ENCODE results near the gene FAR1.
"Not testable (repeated sequence)": the region's sequence is repeated elsewhere in the genome, so short reads cannot be mapped to it uniquely, and the experiment has no call there.

The FAR1 gene

DNA sequence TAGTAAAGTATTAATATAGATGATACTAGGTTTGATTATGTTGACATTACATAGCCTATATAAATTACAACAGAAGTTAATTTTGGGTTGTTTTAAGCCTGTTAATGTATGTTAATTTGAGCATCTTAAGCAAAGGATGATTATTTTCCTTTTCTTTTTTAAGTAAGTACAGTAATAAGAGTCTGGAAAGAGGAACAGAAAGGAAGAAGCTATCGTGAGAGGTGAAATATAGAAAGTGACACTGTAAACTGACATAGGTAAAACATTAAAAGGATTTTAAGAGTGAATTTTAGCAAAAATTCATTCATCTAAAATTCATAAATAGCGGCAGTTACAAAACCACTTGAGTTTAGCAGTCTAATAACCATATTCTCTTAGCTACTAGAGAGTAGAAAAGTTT lies 45.5 kb downstream of the FAR1 start:
- no peak for DNase-seq

DNA sequence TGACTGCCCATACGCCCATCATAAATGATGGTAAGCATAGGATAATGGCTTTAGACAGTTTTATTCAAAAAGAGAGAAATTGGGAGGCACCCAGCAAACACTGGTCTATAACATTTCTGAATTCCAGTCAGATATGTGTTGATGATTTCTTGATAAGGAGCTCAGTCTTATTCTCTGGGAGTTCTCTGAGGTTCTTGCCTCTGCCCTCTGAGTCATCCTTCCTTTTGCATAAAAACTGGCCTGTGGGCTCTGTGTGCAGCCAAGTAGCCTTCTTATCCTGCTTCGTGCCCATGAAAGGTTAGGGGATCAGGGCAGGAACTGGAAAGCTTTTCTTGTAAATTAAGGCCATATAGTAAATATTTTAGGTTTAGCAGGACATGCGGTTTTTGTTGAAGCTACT lies 48.9 kb downstream of the FAR1 start:
- DNase-seq, result peak; percentile 92

DNA sequence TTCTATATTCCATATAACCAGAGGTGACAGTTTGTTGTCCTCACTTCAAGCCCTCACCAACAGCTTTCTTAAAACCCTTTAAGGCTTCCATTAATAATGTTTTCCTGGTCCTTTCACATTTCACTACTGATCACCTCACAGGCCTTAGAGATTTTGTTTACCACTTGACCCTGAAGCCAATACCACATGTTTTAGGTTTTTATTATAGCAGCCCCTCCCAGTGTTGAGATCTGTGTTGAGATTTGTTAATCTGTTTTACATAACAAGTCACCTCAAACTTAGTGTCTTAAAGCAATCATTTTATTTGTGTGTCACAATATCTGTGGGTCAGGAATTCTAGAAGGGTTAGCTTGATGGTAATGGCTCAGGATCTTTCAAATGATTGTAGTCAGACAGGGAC lies 49.9 kb downstream of the FAR1 start:
- no peak for DNase-seq

DNA sequence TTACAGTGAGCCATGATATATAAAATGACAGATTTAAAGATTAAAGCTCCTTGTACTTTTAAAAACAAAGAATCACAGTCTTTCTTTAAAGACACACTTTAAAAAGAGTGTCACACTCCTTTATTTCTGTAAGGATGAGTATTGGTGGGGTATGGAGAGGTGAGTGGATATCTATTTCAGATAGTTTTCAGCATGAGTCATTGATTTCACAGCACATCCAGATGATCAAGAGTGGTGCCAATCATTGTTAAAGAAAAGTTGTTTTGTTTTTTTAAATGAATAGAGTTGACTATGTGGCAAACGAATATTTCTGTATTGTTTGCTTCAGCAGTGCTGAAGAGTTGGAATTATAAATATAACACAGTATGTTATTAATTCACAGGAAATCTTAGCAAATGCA lies 52.5 kb downstream of the FAR1 start:
- no peak for DNase-seq

DNA sequence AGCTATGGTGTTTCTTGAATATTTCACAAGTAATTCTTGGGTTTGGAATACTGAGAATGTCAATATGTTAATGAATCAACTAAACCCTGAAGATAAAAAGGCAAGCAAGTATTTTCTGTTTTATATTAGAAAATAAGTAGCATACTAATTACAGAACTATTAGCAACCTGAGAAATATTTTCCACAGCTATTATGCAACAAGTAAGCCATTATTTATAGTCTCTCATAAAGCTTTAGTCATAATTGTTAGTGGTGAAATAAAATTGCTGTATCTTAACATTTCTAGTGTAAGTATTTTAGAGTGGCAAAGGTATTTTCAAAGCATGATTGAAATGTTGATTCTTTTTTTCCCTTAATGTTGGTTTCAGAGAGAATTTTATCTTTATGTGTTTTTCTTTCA lies 53.3 kb downstream of the FAR1 start:
- peak; percentile 8 for DNase-seq

DNA sequence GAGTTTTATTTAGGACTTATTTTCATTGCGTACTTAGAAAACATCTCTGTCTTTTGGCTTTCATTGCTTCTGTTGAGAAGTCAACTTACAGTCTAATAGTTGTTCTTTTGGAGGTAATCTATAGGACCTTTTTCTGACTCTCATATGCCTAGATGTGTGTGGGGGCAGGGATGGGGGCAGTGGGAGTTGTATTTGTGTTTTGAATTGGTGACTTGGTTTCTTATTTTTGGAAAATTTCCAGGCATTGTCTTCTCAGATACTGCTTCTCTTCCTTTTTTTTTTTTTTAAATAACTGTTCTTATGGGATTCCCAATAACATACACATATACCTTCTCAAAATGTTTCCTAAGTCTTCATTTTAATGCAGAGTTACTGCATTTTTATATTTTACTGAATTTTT lies 58.0 kb downstream of the FAR1 start:
- DNase-seq, result no peak

- DNase-seq, result no peak
Observed at GRCh38 chr11:13728076-13728475, 59.6 kb downstream of the FAR1 start.

DNA sequence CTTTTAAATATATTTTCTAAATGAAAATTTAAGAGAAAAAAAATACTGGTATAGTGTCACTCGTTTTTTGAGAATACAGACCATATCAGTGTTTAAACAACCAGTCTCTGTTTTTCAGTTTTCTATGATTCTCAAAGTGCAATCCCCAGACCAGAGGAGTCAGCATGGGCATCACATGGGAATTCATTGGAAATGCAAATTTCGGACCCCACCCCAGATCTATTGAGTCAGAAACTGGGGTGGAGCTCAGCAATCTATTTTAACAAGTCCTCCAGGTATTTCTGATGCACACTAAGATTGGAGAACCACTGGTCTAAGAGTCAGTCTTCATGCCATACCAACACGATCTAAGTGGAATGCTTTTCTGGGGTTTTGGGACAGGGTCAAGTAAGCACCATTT lies 66.1 kb downstream of the FAR1 start:
- DNase-seq, result no peak

- DNase-seq, result no peak
Observed at GRCh38 chr11:13745165-13745564, 76.7 kb downstream of the FAR1 start.

- not testable (repeated sequence) for DNase-seq
Observed at GRCh38 chr11:13753316-13753715, 84.8 kb downstream of the FAR1 start.

DNA sequence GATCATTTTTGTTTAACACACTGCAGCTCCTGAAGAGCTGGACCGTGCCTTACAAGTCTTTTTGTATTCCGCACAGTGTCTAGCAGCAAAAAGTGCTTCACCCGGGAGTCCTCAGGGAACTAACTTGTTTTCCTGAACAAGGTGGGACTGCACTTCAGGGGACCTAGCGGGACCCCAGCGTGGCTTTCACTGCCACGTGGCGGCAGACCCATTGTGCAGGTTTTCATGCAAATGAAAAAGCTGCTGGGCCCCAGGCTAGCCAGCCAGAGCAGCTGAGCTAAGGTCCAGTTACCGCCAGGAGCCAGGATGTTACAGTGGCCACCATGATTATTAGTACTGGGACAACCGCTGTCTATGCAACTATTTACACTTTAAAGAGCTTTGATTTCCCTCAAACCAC lies 90.6 kb downstream of the FAR1 start:
- DNase-seq, result no peak

- peak; percentile 58 for DNase-seq
Observed at GRCh38 chr11:13760115-13760514, 91.6 kb downstream of the FAR1 start.

- DNase-seq, result peak; percentile 74
Observed at GRCh38 chr11:13761250-13761649, 92.8 kb downstream of the FAR1 start.

DNA sequence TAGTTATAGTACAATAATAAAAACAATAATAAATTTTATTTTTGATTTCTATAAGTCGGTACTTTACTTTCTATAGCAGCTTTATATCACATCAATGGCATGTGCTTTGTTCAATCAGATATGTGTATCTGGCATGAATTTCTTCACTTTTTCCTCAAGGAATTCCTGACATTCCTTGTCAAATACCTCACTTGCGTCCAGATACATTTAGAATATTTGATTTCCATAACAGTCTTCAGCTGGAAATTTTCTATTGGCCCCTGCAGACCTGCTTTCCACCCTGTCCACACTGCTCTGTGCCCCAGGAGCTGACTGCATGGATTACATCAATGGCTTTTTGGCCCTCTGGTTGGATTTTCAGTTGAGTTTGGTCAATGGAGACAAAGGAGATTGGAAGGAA lies 93.2 kb downstream of the FAR1 start:
- DNase-seq, result peak; percentile 75

DNA sequence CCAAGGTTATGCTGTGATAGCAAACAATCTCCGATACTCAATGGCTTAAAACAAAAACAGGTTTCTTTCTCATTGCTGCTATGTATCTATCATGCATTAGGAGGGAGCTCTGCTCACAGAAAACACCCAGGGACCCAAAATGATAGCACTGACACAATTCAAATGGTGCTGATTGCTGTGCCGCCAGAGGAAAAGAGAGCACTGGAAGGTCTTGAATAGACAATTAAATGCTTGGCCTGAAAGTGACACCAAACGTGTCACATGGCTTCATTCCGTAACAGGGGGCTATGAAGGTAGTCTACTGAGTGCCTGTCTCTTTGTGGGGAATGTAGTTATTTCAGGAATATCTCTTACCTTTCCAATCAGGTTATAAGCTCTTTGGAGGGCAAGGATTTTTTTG lies 94.2 kb downstream of the FAR1 start:
- no peak for DNase-seq

DNA sequence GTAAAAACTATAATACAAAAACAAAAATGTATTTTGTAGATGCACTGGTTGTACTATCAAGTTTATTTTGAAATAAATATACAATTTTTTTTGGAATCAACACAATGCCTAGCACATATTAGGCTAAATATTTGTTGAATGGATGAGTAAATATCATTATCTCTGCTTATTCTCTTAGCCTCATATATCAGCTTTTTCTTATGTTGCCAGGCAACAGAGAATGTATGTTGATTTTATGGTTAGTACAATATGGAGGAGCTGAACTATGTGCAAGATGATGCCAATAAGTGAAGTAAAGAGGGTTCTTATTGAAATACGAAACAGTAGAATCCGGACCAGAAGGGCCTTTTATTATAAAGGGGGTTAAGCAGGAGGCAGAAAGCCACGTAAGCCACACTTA lies 94.9 kb downstream of the FAR1 start:
- DNase-seq, result no peak

DNA sequence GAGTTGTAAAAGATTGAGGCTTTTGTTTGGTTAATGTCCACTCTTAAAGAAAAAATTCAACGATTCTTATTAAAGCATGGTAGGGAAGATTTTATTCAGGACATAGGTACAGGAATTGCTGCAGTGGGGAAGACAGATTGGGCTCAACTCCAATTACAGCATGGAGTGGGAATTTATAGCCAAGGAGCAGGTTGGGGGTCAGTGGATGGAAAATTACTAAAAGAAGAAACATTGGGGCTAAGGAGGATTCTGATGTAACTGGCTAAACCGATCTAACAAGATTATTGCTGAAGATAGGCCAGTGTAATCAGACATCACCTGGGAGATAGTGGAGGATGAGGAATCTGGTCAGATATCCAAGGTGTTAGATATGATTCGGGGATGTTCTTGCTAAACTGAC lies 97.4 kb downstream of the FAR1 start:
- no peak for DNase-seq

GRCh38 chr11:13767471-13767870 lies 99.0 kb downstream of the FAR1 start:
- DNase-seq, result no peak

DNA sequence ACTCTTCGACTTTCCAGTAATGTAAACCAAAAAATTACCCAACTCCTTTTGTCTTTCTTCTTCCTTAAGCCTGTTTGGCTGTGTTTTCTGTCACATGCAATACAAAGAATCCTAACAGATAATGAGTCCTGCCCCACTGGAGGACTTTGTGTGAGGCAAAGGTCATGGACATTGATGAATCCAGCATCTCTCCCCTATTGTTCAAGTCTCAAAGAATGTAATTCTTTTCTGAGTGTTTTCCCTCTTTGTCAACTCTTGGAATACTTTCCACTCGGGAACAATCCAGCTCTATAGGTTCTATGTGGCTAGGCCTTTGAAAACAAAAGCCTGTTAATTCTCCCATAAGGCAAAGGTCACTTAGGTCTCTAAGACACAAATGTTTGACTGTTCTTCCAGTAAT lies 100.7 kb downstream of the FAR1 start:
- DNase-seq, result no peak

DNA sequence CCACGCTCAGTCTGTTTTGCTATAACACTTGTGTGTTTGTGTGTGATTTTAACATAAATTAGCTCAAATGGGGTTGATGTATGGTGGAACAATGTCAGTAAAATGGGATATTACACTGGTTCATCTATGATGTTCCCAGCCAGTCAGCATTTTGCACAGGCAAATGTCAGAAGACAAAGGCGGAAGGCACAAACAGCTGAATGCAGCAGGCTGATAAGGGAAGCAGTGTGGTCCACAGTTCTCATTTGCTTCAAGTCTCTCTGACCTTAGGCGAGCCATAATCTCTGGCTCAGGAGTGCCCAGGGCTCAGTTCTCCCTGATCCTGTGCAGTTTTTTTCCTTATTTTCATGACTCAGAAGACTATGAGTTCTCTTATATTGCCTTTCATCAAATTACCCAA lies 102.7 kb downstream of the FAR1 start:
- DNase-seq, result no peak

DNA sequence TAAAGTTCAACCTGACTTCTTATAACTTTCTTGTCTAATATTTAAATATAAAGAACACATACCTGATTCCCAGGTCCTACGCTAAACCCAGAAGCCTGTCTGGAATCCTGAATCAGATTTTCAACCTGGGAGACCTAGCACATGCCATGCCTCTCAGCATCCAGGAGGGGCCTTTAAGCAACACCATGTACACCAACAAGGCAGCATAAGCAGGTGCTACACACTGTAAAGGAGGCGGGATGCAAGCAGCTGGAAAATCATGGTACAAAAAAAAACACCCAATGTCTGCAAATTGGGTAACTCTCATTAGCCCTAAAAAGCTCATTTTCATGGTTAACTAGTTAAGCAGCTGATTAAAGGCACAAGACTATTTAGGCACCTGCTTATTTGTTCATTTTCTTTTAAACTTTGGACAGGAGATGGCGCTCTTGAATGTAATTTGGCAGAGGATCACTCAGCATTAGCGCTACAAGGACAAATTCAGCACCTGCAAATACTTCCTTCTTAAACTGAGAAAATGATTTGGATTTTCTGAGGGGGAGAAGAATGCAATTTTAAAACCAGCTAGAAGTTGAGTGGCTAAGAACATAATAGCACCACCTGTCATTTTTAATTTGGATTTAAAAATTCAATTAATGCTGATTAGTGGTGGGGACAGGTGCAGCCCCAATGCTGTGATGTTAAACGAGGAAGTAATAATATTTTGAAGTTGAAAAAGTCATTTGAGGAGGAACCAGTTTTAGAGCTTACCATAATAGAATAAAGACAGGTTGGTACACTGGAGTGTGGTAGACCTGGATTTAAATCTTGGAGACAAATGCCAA lies 104.0 kb downstream of the FAR1 start:
- peak; percentile 63 for DNase-seq

GRCh38 chr11:13775471-13775870 lies 107.0 kb downstream of the FAR1 start:
- no peak for DNase-seq

DNA sequence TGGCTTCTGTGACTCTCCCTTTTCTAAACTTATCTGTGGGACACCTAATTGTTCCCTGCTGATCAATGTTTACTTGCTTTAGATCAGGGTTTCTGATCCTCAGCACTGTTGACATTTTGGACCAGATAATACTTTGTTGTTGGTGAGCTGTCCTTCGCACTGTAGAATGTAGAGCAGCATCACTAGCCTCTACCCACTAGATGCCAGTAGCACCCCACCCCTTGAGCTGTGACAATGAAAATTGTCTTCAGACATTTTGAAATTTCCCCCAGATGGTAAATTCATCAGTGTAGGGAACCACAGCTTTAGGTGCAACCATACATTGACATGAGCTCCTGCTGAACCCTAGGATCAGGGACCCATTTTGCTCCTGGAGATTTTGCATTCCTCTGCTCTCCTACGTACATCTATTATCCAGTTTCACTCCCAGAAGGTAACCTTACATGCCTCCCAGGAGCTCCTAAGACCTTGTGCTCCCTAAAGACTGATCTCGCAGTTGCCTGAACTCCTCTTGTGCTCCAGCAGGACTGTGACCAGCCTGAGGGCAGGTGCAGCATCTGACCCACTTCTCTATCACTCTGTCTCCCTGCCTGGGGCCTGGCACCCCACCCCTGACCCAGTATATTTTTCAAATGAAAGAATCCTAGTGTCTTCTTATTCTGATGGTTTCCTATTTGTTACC lies 107.8 kb downstream of the FAR1 start:
- no peak for DNase-seq

GRCh38 chr11:13777341-13777985 lies 109.0 kb downstream of the FAR1 start:
- DNase-seq, result no peak

All from EL (cell line).